Activated gamma-delta T cell treated with Interleukin-2 at 50 U/mL for 16 hours (primary cell): Measurements from ENCODE around the gene AP4E1.
"Not testable (repeated sequence)": the region's sequence is repeated elsewhere in the genome, so short reads cannot be mapped to it uniquely, and the experiment has no call there.

Experiments used
- DNase-seq: peaks from one replicate; pipeline ENCODE4 v3.0.0-alpha.2; 2020

Gene AP4E1

DNA sequence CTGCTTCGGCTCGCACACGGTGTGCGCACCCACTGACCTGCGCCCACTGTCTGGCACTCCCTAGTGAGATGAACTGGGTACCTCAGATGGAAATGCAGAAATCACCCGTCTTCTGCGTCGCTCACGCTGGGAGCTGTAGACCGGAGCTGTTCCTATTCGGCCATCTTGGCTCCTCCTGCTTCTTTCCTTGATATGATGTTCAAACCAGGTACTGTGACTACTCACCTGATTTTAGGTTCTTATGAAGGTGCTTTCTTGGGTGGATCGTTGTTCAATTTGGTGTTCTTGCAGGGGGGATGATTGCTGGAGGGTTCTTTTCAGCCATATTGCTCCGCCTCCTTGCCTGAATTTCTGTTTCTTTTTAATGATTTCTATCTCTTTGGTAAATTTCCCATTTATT lies 129.0 kb downstream of the AP4E1 start:
- DNase-seq, result not testable (repeated sequence)

DNA sequence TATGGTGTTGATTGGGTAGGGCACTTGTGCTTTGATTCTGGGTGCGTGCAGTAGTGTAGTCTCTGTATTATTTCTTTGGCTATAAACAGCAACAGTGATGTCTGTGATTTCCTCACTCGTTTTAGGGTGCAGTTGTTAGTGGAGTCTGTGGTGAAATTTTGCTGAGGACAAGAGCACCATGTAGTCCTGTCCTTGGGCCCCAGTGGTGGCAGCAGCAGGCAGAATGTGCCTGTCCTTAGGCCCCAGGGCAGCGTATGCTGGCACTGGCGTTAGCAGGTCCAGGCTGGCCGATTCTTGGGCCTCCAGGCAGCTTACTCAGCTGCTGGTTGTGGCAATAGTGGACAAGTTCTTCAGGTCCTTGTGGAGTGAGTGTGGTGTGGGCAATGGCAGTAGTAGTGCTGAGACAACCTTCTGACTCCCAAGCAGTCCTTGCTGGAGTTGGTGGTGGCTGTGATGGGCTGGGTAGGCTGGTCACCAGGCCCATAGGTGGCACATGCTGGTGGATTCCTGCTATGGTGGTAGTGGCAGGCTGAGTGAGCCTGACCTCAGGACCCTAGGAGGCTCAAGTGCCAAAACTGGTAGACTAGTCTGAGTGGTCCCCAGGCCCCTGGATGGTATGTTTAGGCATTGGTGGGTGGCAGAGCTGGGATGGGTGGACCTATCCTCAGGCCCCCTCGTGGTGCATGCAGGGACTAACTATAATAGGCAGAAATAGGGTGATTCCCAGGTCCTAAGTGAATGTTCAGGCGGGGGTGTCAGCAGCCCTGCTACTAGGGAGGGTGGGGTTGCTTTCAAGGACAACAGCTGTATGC lies 129.9 kb downstream of the AP4E1 start:
- DNase-seq, result no peak

DNA sequence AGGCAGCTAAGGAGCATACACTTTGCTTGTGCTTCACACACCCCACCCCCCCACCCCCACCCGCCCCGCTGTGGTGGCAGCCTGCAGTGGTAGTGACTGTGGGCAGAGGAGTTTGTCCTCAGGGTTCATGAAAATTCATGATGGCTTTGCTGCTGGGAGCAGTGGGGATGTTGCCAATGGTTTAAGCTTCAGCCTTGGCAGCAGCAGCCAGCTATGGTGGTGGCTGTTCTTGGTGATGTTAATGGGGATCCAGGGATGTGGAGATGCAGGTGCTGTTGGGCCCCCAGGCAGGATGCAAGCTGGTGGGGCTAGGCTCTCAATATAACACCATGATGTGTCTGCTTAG lies 130.5 kb downstream of the AP4E1 start:
- no peak for DNase-seq

DNA sequence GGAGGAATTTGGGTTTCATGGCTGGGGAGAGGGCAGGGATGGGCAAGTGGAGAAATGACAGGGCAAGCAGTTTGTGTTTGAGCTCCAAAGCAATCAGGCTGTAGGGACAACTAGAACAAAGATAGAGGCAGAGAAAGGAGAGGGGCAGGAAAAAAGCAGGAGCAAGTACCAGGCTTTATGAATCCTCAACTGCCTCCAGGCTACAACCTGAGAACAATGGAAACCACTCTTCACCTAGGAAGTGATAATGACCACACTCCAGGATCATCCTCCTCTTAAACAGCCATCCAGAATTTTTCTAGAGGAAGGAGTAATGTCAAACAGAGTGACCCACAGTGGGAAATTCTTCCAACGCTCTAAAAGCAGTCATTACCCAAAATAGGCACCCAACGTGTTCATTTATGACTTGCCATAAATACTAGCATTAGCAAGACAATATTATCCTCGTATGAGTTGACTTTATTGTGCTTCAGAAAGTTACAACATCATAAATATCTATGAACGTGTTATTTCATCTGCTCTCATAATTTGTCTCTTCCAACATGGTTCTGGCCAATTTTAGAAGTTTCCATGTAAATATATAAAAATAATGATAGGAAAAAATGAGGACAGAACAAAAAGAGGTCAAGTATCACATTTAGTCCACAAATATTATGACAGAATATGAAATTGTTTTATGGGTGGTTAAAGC lies 135.7 kb downstream of the AP4E1 start:
- no peak for DNase-seq

DNA sequence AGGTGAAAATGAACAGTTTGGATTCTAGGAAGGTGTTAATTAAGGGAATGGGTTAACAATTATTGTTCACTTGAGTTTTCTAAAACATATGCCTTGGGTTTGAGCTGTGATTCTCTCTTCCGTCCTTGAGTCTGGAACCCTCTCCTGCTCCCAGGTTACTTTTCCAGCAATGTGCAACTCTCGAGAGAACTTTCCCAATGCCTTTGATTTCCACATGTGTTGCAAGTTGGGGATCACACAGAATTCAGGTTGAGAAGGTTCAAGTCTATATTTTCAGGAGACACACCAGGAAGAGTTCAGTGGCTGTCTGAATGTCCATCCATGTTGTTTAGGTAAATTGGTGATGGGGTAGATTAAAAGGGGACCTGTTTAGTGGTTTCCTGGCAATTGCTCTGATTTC lies 137.5 kb downstream of the AP4E1 start:
- DNase-seq, result no peak

DNA sequence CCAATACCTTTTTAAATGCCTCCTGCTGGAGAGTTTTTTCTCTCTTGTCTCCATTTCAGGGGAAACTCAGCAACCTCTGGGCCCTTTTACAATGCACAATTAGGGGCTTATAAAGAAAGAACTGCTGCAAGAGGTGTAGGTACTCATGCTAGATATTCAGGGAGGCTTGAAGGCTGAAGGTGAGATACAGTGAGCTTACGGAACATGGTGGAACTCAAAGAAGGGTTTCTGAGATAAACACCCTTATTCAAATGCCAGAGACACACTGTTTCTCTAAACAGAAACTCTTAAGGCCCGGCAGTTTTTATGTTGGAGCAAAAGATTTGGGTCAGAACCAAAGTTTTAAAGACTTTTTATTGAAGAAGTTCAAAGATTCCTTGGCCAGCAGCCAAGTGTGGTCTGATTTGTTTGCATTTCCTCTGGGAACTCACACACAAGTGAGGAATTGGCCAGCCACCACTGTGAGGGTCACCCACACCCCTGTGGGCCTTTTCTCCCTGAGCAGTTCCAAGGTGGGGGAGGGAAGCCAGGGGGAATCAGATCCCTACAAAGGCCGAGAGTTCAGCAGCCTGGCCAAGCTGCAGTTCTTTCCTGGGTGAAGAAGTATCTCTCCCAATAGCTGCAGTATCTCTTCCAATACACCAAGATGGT lies 138.4 kb downstream of the AP4E1 start:
- no peak for DNase-seq

DNA sequence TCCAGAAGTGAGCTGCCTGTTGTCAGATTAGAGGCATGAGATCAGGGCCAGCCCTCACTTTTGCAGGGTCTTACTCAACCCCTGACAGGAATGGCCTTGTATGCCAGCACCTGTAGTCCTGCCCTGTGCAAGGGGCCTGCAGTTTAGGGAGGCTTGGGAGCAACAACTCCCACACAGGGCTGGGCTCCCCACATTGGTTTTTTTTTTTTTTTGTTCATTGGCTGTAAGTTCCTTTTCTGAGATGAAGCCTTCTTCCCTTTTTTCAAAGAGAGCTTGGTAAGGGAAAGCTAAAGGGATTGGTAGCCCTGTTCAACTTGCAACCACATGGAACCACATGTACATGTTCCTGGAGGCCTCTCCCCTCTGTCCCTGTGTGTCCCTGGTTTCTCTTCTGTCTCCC lies 139.8 kb downstream of the AP4E1 start:
- DNase-seq, result no peak

DNA sequence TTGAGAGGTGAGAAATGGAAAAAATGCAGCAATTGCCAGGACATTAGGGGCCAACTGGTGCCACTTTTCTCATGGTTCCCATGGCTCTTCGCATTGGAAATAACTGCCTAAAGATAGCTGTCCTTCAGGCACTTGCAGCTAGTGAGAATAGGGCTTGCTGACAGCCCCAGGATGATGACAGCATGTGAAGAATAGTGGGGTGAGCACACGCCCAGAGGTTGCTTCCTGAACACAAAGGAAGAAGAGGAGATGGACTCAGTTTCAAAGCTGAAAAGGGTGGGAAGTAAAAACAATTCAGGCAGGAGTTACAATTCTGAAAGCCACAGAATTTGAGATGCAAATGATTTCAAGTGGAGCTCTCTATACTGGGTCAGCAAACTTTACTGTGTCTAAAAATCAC lies 140.6 kb downstream of the AP4E1 start:
- no peak for DNase-seq

DNA sequence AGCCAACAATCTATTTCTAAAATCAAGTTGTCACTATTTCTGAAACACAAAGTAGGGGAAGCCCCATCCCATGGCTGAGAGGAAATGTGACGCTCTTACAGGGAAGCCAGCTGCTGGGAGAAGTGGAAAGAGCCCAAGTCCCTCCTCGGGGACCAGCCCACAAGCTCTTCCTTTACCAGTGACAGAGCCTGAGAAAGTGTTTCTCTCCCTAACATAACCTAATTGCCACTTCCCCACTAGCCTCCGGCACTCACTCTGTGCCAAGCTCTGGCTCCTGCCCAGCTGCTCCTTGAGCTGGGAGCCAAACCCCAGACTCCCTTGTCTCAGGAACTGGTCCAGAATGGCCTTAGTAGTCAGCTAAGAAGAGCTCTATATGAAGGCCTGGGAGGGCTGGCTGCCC lies 143.3 kb downstream of the AP4E1 start:
- no peak for DNase-seq

DNA sequence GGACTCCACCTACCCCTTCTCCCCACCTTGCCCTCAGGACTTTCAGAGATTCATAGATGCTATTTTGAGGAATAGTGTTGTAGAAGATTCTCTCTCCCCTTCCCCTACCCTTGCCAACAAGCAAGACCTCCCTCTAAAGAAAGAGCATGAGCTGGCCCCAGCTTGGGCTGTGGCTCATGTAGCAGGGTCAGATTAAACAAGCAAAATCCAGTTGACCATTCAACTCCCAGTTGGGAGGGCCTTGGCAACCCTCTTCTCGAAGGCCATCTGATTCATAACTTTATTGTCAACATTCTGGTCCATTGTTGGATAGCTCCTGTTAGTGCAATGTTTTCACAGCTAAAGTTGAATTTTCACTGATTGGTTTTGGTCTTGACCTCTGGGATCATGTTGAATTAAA lies 145.1 kb downstream of the AP4E1 start:
- DNase-seq, result no peak

DNA sequence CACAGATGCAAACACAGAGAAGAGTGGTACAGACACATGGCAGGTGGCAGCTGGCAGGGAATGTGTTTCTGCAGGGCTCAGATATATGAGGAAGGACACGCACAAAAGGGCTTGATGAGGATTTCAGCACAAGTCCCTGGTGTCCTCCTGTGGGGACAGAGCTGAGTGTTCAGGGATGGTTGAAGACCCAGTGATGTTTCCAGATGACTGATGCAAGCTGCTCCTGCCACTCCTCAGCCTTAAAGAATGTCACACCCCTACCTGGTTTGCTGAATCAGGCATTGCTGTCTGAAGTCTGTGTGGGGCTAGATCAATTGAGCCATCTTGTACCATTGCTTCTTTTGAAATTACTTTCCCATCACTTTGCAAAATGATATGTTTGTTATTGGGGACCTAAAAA lies 146.1 kb downstream of the AP4E1 start:
- no peak for DNase-seq
